ENCODE data around the gene TRMU.

- TF ChIP-seq CTCF (IDR thresholded peaks at IDR 0.05; ENCODE audit: poor library complexity) (no peak), EZH2phosphoT487 (IDR thresholded peaks at IDR 0.05; ENCODE audit: low read depth, severe bottlenecking, unreplicated experiment) (no peak), EZH2 (IDR thresholded peaks at IDR 0.05; ENCODE audit: borderline replicate concordance) (no peak)
These were observed 9.3 kb upstream of the TRMU start for GRCh38 chr22:46326066-46326680.

All from hepatocyte (in vitro differentiated cells).